ENCODE data around the gene SPEM3. TPM values are rescaled to one million over a fixed set of nuclear protein-coding genes. Genes with fewer than 3 reads are reported as not detected.
"Not testable (repeated sequence)": the region's sequence is repeated elsewhere in the genome, so short reads cannot be mapped to it uniquely, and the experiment has no call there.

SPEM3 gene
- total RNA-seq, 1 donor from 2014 or later: 0.96 TPM

GRCh38 chr17:7471729-7472128 lies 43.1 kb downstream of the SPEM3 start:
- DNase-seq (ENCODE audit: low spot score): no peak

- DNase-seq (ENCODE audit: low spot score): not testable (repeated sequence)
Measured at GRCh38 chr17:7474767-7475166, 46.1 kb downstream of the SPEM3 start.

- DNase-seq (ENCODE audit: low spot score): no peak
Measured at GRCh38 chr17:7475764-7476422, 47.2 kb downstream of the SPEM3 start.

GRCh38 chr17:7476494-7476893 lies 47.8 kb downstream of the SPEM3 start:
- peak; percentile 69 for DNase-seq (ENCODE audit: low spot score)

GRCh38 chr17:7476951-7477350 lies 48.3 kb downstream of the SPEM3 start:
- no peak for DNase-seq (ENCODE audit: low spot score)

GRCh38 chr17:7477392-7478275 lies 49.0 kb downstream of the SPEM3 start:
- peak; percentile 90 for DNase-seq (ENCODE audit: low spot score)

- DNase-seq (ENCODE audit: low spot score): peak; percentile 40
Measured at GRCh38 chr17:7478276-7479212, 49.9 kb downstream of the SPEM3 start.

- DNase-seq (ENCODE audit: low spot score): peak; percentile 65
Measured at GRCh38 chr17:7479213-7480088, 50.8 kb downstream of the SPEM3 start, which contains the start of gene ZBTB4. Gene ZBTB4, minus strand, starts transcription at chr17:7479631. Its CDS starts 12,830 bp downstream, at chr17:7466801.

- DNase-seq (ENCODE audit: low spot score): no peak
Measured at GRCh38 chr17:7480089-7480384, 51.4 kb downstream of the SPEM3 start.

GRCh38 chr17:7481275-7481674 lies 52.6 kb downstream of the SPEM3 start, which contains the start of gene SLC35G6:
Gene SLC35G6, plus strand, starts transcription at chr17:7481446. Its CDS starts 71 bp downstream, at chr17:7481517.
- DNase-seq (ENCODE audit: low spot score): not testable (repeated sequence)

GRCh38 chr17:7481842-7482741 lies 53.4 kb downstream of the SPEM3 start:
- not testable (repeated sequence) for DNase-seq (ENCODE audit: low spot score)

Other genes starting within 250 kb of the SPEM3 start
- 1.2 TPM for gene ASGR1, start 249.5 kb upstream of the SPEM3 start, total RNA-seq (ENCODE audit: insufficient read depth, low replicate concordance)
- gene DLG4, start 209.0 kb upstream of the SPEM3 start, total RNA-seq (ENCODE audit: insufficient read depth, low replicate concordance): 18.3 TPM
- gene ACADVL, start 208.9 kb upstream of the SPEM3 start, total RNA-seq (ENCODE audit: insufficient read depth, low replicate concordance): 147 TPM
- 64.8 TPM for gene DVL2, start 194.3 kb upstream of the SPEM3 start, total RNA-seq (ENCODE audit: insufficient read depth, low replicate concordance)
- 29.1 TPM for gene PHF23, start 189.4 kb upstream of the SPEM3 start, total RNA-seq (ENCODE audit: insufficient read depth, low replicate concordance)
- gene GABARAP, start 186.4 kb upstream of the SPEM3 start, total RNA-seq (ENCODE audit: insufficient read depth, low replicate concordance): 240 TPM
- 15.4 TPM for gene CTDNEP1, start 177.1 kb upstream of the SPEM3 start, total RNA-seq (ENCODE audit: insufficient read depth, low replicate concordance)
- gene ELP5, start 176.6 kb upstream of the SPEM3 start, total RNA-seq (ENCODE audit: insufficient read depth, low replicate concordance): 13.7 TPM
- 14.2 TPM for gene CLDN7, start 166.4 kb upstream of the SPEM3 start, total RNA-seq (ENCODE audit: insufficient read depth, low replicate concordance)
- gene SLC2A4, start 147.1 kb upstream of the SPEM3 start, total RNA-seq (ENCODE audit: insufficient read depth, low replicate concordance): 7.7 TPM
- gene YBX2, start 134.2 kb upstream of the SPEM3 start, total RNA-seq (ENCODE audit: insufficient read depth, low replicate concordance): 0.96 TPM
- gene EIF5A, start 121.2 kb upstream of the SPEM3 start, total RNA-seq (ENCODE audit: insufficient read depth, low replicate concordance): 136 TPM
- 20.5 TPM for gene GPS2, start 113.5 kb upstream of the SPEM3 start, total RNA-seq (ENCODE audit: insufficient read depth, low replicate concordance)
- 35.6 TPM for gene NEURL4, start 99.5 kb upstream of the SPEM3 start, total RNA-seq (ENCODE audit: insufficient read depth, low replicate concordance)
- gene ACAP1, start 92.3 kb upstream of the SPEM3 start, total RNA-seq (ENCODE audit: insufficient read depth, low replicate concordance): 5.3 TPM
- gene KCTD11, start 76.7 kb upstream of the SPEM3 start, total RNA-seq (ENCODE audit: insufficient read depth, low replicate concordance): 18.3 TPM
- gene TMEM95, start 73.7 kb upstream of the SPEM3 start, total RNA-seq (ENCODE audit: insufficient read depth, low replicate concordance): not detected
- 12.8 TPM for gene TNK1, start 47.8 kb upstream of the SPEM3 start, total RNA-seq (ENCODE audit: insufficient read depth, low replicate concordance)
- 21.9 TPM for gene PLSCR3, start 34.3 kb upstream of the SPEM3 start, total RNA-seq (ENCODE audit: insufficient read depth, low replicate concordance)
- gene TMEM256, start 24.8 kb upstream of the SPEM3 start, total RNA-seq (ENCODE audit: insufficient read depth, low replicate concordance): 89.3 TPM
- gene NLGN2, start 21.0 kb upstream of the SPEM3 start, total RNA-seq (ENCODE audit: insufficient read depth, low replicate concordance): 4.8 TPM
- not detected for gene SPEM1, start 8.5 kb upstream of the SPEM3 start, total RNA-seq (ENCODE audit: insufficient read depth, low replicate concordance)
- gene SPEM2, start 3.2 kb upstream of the SPEM3 start, total RNA-seq (ENCODE audit: insufficient read depth, low replicate concordance): not detected
- gene TMEM102, start 6.6 kb downstream of the SPEM3 start, total RNA-seq (ENCODE audit: insufficient read depth, low replicate concordance): 1.9 TPM
- gene FGF11, start 10.7 kb downstream of the SPEM3 start, total RNA-seq (ENCODE audit: insufficient read depth, low replicate concordance): 12.8 TPM
- gene CHRNB1, start 16.2 kb downstream of the SPEM3 start, total RNA-seq (ENCODE audit: insufficient read depth, low replicate concordance): 8.9 TPM
- gene ZBTB4, start 50.8 kb downstream of the SPEM3 start, total RNA-seq (ENCODE audit: insufficient read depth, low replicate concordance): 18.1 TPM
- 0.24 TPM for gene SLC35G6, start 52.6 kb downstream of the SPEM3 start, total RNA-seq (ENCODE audit: insufficient read depth, low replicate concordance)
- 40.7 TPM for gene POLR2A, start 55.5 kb downstream of the SPEM3 start, total RNA-seq (ENCODE audit: insufficient read depth, low replicate concordance)
- gene TNFSF12, start 120.2 kb downstream of the SPEM3 start, total RNA-seq (ENCODE audit: insufficient read depth, low replicate concordance): 14.9 TPM
- gene TNFSF13, start 129.9 kb downstream of the SPEM3 start, total RNA-seq (ENCODE audit: insufficient read depth, low replicate concordance): 7.7 TPM
- gene SENP3, start 133.1 kb downstream of the SPEM3 start, total RNA-seq (ENCODE audit: insufficient read depth, low replicate concordance): 56.6 TPM
- 8.4 TPM for gene CD68, start 150.8 kb downstream of the SPEM3 start, total RNA-seq (ENCODE audit: insufficient read depth, low replicate concordance)
- gene MPDU1, start 155.0 kb downstream of the SPEM3 start, total RNA-seq (ENCODE audit: insufficient read depth, low replicate concordance): 38.0 TPM
- gene SOX15, start 161.2 kb downstream of the SPEM3 start, total RNA-seq (ENCODE audit: insufficient read depth, low replicate concordance): 1.9 TPM
- gene FXR2, start 186.0 kb downstream of the SPEM3 start, total RNA-seq (ENCODE audit: insufficient read depth, low replicate concordance): 32.7 TPM
- 39.7 TPM for gene SAT2, start 199.0 kb downstream of the SPEM3 start, total RNA-seq (ENCODE audit: insufficient read depth, low replicate concordance)
- gene SHBG, start 201.3 kb downstream of the SPEM3 start, total RNA-seq (ENCODE audit: insufficient read depth, low replicate concordance): 3.9 TPM
- 2.6 TPM for gene ATP1B2, start 222.1 kb downstream of the SPEM3 start, total RNA-seq (ENCODE audit: insufficient read depth, low replicate concordance)

Data from umbilical cord (tissue), 2 donors.